ENCODE results near the gene MEPCE.

- TF ChIP-seq CTCF (IDR thresholded peaks at IDR 0.05) (no peak), POLR2A (IDR thresholded peaks at IDR 0.05) (no peak)
Measured at GRCh38 chr7:100433592-100434296, 4.1 kb downstream of the MEPCE start.

Data from body of pancreas (tissue), 4 donors.